GM12872 (cell line): ENCODE measurements around the gene LIPC.

Experiments
- TF ChIP-seq, protein P1 (sequence below): IDR thresholded peaks from 3 replicates; pipeline ENCODE4 v1.5.1; 2011; ENCODE audit warnings: low read depth, mild to moderate bottlenecking, low read length, moderate library complexity; ENCODE audit not compliant: insufficient read depth

The LIPC gene

DNA sequence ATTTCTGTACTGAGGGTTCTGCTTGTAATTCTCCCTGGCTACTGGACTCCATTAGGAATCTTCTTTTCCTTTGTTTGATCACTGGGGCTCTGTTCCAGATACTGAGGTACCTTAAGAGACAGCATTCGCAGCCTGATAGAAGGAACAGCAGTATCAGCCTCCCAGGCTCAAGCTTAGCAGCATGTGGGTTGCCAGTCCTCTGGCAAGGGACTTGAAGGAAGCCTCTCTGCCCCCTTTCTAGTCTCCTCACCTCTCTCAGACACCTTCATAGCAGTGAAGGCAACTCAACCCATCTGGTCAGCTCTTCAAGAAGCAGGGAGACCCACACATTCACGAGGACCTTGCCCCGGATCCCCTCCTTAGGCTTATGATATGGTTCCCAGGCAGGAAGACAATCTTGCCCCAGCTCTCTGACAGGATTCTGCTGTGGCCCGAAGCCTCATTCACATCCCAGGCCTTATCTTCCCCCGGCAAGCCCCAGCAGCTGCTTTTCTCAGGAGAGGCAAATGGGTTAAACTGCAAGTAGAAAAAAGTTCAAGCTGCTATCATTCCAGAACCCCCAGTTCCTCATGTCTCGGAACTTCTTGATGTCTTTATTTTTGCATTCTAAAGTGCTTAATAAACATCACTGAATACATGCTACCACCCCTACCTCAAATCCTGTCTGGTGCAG, 153.1 kb downstream of the LIPC start:
- TF ChIP-seq, protein P1, sequence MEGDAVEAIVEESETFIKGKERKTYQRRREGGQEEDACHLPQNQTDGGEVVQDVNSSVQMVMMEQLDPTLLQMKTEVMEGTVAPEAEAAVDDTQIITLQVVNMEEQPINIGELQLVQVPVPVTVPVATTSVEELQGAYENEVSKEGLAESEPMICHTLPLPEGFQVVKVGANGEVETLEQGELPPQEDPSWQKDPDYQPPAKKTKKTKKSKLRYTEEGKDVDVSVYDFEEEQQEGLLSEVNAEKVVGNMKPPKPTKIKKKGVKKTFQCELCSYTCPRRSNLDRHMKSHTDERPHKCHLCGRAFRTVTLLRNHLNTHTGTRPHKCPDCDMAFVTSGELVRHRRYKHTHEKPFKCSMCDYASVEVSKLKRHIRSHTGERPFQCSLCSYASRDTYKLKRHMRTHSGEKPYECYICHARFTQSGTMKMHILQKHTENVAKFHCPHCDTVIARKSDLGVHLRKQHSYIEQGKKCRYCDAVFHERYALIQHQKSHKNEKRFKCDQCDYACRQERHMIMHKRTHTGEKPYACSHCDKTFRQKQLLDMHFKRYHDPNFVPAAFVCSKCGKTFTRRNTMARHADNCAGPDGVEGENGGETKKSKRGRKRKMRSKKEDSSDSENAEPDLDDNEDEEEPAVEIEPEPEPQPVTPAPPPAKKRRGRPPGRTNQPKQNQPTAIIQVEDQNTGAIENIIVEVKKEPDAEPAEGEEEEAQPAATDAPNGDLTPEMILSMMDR: no peak

DNA sequence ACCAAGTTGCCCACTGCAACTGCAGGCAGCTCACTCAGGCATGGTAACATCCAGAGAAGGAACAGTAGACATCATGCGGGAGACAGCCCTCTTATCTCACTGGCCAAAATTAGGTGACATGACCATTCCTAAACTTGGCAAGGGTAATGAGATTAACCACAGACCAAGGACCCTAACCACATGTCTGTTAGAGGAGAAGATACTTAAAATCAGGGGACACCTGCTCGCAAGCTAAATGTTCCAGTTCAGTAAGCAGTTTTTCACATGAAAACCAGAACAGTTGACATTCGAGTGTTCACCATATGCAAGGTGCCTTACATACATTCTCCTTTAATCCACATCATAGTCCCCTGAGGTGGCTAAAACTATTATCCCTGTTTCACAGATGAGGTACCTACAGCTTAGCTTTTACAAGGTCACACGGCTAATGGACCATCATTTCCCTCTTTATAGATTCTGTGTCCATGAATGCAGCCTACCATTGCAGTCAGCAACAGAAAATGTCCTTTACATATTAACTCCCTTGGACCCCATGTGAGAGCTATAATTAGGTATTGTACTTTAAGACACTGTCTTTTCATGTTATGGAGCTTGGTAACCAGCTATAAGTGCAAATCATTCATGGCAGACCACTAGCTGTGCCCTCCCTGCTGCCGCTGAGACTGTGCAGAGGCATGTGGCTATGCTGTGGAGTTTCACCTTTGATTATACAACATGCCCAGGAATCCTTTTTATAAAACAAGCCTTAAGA, 154.1 kb downstream of the LIPC start:
- TF ChIP-seq, protein P1: no peak

DNA sequence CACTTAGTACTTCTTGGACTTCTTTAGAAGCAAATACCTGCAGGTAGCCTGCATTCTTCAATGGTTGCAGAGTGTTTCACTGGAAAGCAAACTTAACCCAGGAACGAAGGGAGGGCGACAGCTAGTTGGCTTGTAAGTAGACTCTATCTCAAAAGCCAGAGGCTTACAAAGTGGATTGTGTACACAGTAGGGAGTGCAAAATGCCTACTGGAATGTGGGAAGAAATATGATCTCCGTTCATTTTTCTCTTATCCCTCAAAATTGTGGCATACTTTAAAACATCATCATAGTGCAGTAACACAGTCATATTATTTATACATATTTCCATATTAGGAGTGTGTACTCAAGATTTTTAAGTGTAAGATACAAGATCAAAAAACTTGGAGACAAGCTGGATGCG, 155.7 kb downstream of the LIPC start:
- TF ChIP-seq, protein P1: no peak

DNA sequence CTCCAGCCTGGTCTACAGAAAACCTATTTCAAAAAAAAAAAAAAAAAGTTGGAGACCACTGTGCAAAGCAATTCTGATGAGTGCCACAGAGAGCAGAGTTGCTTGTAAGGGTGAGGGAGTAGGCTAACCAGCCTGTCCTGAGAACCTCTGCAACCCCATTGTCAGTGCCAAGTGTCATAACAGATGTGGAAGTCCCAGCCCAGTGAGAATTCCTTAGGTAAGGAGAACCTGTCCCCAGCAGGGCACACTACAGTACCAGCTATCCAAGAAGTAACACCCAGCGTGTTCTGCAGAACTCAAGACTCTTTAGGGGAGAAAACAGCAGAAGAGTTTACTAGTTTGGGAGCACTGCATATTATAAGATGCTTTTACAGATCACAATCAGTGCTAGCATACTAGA, 156.3 kb downstream of the LIPC start:
- TF ChIP-seq, protein P1: no peak

DNA sequence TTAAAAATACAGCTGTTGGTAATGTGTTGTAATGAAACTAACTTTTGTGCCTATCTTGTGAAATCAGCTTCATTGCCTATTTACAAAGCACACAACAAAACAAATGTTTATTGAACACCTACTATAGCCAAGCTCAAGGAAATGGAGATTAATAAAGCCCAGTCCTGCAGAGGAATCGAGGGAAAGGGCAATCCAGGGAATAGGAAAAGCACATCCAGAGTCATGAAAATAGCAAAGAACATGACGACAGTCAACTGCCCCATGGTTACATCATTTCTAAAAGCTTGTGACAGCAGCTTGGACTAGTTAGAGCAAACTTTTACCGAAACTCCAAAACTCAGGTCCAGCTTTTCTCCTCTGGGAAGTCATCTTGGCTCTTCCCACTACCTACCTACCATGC, 157.3 kb downstream of the LIPC start:
- TF ChIP-seq, protein P1: no peak

DNA sequence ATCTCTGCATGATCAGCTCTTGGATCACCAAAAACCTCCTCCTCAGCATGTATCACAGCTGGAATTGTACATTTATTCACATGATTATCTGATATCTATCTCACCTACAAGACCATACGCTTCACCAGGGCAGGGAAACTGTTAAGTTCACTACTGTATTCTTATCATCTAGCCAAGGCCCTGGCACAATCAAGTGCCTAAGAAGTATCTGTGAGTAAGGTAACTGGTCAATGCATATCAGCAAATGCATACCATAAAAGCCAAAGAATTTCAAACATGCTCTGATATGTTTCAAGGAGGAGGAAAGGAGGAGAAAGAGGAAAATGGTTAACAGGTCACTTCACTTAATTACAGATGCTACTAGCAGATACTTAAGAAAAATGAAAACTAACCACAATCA, 158.4 kb downstream of the LIPC start:
- TF ChIP-seq, protein P1: no peak

DNA sequence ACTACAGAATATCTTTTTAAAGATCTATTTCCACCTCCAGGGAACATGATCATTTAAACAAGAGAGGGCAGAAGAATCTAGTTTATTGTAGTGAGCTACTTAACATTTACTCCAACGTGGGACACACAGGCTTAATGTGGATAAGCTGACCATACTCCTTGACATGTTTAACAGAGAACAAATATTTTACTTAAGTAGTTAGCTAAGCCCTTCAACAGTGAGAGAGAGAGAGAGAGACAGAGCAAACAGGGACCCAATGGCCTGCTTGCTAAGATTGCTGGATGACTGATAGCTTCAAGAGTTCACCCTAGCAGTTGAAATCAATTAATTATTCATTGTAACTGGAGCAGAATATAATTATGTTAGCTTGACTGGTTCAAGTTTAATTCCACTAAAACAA, 159.1 kb downstream of the LIPC start:
- TF ChIP-seq, protein P1: no peak
